Stimulated activated CD4-positive, alpha-beta T cell treated with anti-CD3 and anti-CD28 coated beads, Interleukin-4, amount 100 ng/mL, for 1 hour (primary cell): ENCODE results near the gene SNX8.

Experiments
- DNase-seq: peaks from one replicate; pipeline ENCODE4 v3.0.0-alpha.2; 2020

The SNX8 gene

DNA sequence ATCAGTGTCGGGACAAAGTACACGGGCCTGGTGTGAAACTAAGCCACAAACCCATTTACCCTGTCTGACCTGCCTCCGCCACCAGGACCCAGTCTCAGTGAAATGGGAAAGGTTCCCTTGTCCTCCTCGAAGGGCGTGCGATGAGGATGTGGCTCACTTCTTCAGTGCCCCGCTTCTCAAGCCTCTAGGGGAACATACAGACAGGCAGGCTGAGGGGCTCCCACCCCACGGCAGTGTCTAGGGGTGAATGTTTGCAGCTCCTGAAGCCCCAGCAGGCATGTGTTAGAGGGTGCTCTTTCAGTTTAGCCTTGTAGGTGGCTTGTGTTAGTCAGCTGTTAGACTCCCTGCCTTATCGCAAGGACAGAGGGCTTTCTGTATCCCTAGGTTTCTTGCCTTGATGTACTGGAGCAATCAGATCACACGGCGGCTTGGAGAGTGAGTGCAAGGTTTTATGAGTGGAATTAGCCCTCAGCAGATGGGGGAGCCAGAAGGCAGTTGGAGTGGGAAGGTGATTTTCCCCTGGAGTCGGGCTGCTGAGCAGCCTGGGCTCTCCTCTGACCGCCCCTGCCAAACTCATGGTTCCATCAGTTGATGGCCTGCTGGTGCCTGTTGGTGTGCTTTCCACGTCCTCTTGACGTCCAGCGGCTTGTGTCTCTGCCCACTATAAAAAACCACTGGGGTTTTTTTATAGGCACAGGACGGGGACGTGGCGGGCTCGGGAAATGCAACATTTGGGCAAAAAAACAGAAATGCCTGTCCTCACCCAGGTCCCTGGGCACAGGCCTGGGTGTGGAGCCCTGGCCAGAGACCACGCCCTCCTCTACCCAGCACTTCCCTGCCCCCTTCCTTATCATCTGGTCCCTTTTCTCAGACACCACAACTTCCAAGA, 71.5 kb downstream of the SNX8 start:
- no peak for DNase-seq

DNA sequence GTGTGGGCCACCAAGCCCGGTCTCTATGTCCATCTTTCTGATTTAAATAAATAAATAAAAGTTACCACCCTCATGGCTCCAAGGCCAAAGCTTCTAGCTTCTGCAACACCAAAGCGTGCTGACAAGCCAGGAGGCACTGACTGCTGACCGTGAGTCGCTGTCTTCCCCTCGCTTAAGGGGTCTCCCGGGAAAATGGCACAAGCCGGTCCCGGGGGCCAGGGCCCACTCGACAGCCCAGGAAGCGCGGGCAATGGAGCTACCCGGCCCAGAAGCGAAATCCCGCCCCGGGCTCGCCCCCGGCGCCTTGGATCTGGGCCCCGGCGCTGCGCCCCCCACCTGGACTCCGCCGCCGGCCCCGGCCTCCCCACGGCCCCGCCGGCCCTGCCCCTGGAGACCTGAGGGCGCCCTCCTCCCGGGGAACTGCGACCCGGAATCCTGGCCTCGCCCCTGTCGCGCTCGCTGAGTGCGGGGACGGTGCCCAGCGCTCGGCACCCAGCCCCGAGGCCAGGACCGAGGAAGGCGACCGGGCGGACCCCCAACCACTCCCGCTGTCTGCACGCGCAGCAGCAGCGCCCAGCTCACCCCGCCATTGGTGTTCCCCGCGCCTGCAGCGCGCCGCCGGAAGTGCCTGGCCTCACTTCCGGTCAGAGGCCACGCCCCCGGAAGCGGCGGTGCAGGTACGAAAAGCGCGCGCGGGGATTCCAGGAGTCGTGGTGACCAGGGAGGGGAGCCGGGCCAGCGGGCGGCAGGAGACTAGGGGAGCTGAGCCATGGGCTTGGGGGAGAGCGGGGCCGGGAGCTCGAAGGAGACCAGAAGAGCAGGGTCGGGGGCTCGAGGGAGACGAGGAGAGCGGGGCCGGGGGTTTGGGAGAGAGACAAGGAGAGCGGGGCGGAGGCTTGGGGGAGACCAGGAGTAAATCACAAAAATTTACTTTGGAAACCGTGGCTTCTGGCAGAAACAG, 72.4 kb downstream of the SNX8 start, which contains the start of the genes MRM2 and NUDT1:
TSS of gene MRM2 (minus strand) at position 626 of the 961 bp plus-strand sequence. CDS start at position 590, 36 bp downstream.
TSS of gene NUDT1 (plus strand) at position 647 of the 961 bp plus-strand sequence. CDS start 2,349 bp downstream, outside the sequence.
- peak; percentile 78 for DNase-seq

DNA sequence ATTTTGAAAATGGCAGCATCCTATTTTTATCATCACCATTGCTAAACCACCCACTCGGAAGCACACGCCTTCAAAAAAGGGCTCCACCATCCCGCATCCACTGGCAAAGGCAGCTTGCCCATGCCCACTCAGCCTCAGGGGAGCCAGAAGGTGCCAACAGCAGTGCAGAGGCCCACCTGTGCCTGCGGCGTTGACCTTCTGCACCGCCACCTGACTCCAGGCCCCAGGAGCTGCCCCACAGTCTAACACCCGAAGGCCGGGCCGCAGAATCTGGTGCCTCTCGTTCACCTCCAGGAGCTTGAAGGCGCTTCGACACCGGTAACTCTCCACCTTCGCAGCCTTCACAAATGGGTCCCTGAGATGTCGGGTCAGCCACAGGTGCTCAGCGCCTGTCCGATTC, 75.0 kb downstream of the SNX8 start:
- no peak for DNase-seq

DNA sequence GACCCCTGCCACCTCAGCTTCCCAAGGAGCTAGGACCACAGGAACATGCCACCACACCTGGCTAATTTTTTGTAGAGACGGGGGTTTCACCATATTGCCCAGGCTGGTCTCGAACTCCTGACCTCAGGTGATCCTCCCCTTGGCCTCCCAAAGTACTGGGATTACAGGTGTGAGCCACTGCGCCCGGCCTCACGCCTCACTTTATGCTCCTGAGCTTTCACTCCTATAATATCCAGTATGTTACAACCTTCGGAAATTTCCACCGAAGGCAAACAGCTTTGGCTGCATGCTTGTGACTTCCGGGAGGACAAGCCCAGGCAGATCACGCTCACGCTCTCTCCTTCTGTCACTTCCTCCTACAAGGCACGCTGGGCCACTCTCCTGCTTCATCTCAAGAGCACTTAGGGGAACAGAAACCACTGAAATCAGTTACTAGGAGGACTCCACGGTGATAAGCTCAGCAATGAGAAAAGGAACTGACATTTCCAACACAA, 77.1 kb downstream of the SNX8 start:
- no peak for DNase-seq

DNA sequence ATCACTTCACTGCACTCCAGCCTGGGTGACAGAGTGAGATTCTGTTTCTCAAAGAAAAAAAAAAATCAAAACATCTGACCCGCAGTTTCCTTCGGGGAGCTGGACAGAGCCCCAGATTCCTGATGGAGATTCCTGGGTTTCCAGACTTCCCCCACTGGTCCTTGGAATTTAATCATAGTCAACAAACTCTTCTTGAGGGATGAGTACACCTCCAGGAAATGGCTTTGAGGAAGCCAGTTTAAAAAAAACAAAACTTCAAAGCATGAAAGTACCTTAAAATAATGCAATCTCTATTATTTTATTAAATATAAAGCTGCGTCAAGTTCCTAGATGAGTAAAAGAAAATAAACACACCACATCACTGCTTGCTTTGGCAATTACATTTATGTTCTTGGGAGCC, 80.3 kb downstream of the SNX8 start:
- DNase-seq, result no peak

DNA sequence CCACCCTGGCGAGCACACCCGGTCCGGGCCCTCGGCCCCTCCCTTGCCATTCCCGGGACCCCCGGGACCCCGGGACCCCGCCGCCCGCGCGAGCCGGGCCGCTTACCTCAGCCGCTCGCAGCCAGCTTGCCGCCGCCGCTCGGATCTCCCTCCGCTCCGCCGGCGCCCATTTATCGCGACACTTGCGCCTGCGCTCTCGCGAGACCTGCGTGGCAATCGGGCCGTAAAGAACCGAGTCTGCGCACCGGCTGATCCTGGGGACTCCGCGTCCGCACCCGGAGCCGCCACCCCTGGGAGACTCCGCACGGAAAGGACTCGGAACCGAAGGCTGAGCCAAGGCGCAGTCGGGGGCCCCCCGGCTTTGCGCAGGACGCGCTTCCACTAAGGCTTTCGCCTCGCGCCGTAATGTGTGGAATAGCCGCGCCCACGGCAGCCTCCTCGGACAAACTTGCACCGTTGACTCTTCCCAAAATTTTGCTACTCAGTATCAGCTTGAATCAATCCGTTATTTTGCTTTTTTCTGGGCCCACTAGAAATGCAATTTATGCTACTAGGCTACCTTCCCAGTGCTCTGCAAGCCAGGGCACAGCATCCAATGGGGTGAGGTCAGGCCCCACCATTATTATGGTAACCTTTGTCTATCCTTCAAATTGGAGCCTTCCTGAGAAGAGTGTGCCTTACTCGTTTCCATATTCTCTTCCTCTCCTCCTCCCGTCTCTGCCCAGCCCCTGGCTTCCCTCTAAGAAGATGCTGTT, 81.3 kb downstream of the SNX8 start, which contains the start of gene MAD1L1:
TSS of gene MAD1L1 (minus strand) at position 180 of the 755 bp plus-strand sequence. CDS start 2,812 bp downstream, outside the sequence.
- DNase-seq, result peak; percentile 89

DNA sequence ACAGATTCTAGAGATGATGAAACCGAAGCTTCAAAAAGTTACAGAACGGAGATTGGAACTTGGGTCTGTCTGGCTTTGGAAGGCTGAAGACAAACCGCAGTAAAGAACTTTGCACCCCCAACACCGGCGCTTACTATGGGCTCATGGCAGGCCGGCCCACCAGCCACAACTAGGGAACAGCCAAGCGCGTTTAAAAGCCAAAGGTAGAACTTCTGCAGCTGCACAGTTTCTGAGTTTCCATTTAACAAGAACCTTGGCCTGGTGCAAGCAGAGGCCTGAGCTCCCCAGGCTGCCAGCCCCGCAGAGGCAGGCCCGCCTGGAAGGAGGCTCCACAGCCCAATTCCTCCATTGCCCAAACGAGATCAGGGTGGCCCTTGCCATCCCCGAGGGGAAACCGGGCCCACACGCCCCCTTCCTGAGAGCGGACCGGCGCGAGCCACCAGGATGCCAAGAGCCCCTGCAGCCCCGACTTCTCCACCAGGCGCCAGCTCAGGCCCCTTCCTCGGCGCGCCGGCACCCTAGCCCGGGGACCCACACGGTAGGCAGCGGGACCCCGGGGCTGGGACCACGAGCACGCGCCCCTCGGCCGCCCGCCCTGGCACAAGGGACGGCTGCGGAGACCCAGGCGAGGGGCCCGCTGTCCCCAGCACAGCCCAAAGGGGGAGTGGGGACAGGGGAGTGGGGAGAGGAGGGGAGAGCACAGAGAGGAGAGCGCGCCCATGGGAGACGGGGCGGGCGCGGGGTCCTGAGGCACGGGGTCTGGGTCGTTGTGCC, 82.1 kb downstream of the SNX8 start:
- peak; percentile 31 for DNase-seq

DNA sequence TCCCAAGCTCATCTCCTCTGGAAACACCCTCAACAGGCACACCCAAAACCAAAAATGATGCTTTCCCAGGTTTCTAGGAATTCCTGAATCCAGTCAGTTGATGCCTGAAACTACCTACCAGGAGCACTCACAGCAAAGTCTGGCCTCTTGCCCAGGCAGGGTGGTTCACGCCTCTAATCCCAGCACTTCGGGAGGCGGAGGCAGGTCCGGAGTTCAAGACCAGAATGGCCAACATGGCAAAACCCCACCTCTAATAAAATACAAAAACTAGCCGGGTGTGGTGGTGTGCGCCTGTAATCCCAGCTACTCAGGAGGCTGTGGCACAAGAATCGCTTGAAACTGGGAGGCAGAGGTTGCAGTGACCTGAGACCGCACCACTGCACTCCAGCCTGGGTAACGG, 83.4 kb downstream of the SNX8 start:
- no peak for DNase-seq

DNA sequence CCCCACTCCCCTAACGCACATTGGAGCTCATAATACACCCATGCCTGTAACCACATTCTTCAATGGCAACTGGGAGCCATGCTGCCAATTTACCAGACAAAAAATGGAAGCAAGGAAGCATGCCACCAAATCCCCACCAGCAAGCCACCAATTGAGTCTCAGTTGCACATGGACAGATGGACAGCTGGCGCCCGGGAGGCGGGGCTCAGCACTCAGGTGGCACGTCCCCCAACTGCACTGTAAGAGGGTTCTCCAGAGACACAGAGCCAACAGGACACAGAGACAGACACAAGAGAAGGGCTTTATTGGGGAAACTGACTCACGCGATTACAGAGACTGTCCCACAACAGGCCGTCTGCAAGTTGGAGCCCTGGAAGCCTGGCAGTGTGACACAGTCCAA, 84.0 kb downstream of the SNX8 start:
- no peak for DNase-seq

DNA sequence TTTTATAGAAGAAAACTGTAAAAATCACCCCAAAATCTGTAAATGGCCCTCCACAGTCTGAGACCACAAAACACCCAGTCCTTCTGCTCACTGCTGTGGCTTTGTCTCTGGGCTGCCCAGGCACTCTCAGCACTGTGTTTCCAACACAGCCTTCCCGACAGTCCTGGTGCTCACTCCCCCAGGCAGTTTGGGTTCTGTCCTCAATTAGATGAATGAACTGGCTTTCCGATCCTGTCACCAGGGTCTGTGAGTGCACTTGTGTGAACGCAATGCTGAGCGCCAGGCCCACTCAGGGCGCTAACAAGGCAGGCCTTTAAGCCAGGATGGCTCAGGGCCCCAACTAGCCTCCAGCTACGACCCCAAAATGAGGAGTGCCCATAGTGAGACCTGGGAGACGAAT, 84.8 kb downstream of the SNX8 start:
- DNase-seq, result no peak

DNA sequence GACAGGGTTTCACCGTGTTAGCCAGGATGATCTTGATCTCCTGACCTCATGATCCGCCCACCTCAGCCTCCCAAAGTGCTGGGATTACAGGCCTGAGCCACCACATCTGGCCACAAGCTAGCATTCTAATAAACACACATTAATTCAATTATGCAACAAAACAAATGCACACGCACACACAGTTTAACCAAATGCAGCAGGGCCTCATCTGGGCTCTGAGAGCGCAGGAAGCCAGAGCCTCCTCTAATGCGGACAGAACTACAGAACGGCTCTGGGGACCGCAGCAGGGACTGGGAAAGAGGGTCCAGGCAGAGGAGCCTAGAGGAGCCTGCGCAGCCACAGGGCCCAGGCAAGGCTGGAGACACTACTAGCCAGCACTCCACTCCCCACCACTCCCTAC, 85.3 kb downstream of the SNX8 start:
- no peak for DNase-seq

DNA sequence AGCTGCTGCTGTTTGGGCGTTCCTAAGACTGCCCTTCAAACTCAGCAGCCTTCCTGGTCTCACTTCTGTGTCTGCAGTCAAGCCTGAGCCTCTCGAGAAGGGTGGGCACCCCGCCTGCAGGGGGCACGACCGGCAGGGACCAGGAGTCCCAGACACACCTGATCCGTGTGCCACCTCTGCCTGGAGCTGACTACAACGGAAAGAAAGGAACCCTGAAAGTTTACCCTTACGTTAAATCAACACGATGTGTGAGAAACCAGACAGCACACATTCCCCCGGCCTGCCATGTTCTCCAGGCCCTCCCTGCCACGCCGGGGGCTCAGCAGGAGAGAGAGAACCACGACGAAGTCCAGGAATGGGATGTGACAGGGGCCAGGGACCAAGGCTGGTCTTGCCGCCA, 86.5 kb downstream of the SNX8 start:
- no peak for DNase-seq

DNA sequence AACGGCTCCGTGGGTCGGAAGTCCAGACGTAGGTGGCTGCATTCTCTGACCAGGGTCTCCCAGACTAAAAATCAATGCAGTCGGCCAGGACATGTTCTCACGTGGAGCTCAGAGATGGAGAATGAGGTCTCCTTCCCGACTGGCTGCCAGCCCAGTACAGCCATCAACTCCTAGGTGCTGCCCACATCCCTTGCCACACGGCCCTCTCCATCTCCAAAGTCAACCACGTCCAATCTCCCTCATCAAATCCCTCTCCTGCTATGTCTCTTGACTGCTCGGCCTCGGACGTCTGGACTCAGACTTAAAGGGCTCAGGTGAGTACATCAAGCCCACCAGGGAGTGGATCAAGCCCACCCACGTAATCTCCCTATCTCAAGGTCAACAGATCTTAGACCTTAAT, 88.4 kb downstream of the SNX8 start:
- DNase-seq, result no peak

DNA sequence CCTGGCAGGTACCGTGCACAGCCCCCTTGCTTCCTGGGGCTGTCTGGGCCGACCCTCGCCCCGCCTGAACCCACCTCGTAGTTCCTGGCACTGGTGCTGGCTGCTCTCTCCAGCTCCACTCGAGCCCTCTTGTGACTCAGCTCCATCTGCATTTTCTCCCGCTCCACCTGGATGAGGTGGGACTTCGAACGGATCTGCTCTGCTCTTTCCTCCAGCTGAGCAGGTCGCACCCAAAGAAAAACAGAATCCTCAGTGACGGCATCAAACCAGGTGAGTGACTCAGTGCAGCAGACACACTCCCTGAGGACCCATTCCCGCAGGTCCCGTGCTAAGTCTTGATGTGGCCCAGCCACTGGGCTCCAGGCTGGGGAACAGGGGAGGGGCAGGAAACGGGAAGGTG, 88.9 kb downstream of the SNX8 start:
- no peak for DNase-seq

DNA sequence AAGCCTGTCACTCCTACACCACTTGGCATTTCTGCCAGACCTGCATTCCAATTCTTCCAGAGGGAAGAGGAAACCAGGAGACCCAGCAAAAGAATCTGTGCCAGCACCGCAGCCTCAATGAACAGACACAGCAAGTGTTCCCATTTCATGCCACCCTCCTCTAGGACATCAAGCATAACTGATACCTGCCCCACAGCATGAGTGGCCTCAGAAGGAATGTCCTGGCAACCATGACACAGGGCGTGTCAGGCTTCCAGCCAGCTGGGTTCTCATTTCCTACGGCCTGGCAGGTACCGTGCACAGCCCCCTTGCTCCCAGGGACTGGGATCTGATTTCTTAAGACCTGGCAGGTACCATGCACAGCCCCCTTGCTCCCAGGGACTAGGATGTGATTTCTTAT, 89.3 kb downstream of the SNX8 start:
- DNase-seq, result no peak

DNA sequence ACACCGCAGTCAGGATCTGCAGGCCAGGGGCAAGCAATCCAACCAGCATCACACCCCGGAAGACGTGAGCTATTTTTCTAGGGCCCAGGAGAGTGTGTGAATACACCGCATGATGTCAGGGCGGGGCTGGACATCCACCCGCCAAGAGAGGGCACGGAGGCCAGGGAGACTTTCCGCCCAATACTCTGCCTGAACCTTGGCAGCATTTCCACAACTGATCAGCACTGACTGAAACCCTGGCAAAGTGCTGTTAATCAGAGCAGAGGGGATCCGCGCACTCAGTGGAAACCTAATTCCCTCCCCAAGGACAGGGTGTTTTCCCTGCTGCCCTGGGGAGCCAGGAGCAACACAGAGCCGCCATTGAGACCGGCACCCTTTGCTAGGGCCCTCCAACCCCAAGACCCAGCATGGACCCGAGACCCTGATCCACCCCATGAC, 89.7 kb downstream of the SNX8 start:
- DNase-seq, result no peak

DNA sequence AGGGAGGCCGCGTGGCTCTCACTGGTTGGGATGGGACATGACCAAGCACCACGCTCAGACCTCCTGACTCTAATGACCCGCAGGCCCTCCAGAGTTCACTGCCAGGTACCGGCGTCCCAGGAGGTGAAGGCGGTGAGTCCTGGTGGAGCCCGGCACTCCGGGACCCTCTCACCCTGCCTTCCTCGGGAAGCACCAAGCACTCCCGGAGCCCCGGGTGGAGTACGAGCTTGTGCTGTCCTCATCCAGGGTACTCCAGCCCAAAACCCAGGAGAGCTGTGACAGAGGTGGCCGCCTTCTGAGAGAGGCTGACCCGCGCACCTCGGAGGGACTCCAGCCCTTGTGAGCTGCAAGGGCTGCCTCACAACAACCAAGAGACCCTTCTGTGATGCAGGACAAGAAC, 90.9 kb downstream of the SNX8 start:
- DNase-seq, result no peak

DNA sequence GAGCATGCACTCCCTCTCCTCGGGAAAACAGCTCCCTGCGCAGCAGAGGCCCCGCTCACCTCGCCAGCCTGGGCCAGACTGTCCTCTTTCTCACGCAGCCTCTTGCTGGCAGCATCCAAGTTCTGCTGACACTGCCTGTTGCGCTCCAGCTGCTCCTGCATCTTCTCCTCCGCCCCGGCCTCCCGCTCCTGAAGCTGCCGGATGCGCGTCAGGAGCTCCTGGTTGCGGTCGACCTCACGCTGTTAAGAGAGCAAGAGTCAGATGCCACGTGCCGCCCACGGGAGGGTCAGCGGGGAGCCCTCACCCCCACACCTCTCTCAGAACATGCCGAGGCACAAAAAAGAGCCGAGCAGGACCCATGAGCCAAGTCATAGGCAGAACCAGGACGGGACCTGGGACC, 91.7 kb downstream of the SNX8 start:
- no peak for DNase-seq

DNA sequence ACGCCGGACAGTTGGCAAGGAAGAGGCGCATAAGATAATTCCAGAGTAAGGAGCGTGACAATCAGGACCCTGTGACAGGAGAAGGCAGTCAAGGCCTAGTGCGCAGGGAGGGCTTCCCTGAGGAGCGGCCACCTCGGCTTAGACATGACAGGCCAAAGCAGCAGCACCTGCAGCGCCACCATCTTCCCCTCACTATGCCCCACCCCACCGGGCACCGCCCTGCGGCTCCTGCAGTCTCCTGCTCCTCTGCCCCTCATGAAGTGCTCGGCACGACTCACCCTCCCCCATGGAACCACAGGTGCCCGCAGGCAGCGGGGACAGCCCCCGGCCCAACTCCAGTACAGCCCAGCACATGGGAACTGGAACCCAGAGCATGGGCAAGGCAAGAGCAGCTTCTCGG, 93.3 kb downstream of the SNX8 start:
- DNase-seq, result no peak

DNA sequence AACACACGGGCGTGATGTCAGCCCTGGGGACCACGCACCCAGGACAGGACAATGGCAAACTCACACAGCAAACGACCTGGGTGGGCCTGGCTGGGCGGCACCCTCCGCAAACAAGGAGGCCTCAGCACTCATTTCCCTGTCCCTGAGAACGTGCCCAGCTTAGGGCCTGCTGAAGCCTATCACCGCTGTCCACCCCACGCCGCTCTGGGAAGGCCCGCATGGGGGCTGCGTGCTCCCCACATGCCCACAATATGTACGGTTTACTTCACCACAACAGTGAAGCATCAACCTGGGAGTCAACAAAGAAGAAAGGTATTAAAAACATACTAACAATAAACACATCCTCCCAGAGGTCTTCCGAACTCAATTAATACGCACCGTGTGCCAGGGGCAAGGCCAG, 93.7 kb downstream of the SNX8 start:
- DNase-seq, result no peak

DNA sequence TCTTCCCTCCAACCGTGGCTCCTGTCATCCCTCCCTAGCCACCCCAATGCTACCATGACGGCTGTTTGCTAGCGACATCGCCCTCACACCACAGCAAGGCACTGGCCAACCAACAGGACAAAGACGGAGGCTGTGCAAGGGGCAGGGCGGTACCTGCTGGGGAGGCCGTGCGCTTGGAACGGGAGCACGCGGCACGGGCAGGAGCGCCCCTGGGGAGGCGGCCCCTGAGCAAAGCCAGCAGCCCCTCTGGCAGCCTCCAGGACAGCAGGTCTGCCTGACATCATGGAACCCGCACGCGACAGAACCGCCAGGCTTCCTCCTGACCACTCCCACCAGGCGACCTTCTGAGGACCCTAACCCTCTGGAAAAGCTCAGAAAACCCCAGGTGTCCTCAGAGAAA, 94.2 kb downstream of the SNX8 start:
- no peak for DNase-seq

DNA sequence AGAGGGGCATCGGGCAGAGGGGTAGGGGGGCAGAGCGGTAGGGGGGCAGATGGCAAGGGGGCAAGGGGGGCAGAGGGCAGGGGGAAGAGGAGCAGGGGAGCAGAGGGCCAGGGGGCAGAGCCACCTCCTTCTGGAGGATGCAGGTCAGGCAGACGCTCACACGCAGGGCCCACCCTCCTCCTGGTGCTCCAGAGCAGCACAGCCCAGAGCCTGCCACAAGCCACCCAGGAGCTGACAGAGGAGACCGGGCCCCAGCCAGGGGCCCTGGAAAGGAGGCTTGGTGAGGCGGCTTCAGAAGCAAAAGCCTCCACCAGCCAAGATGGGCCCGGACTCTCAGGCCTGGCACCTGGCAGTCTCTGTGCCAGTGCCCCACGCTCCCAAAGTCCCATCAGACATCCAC, 94.6 kb downstream of the SNX8 start:
- DNase-seq, result no peak
